Stimulated activated naive CD8-positive, alpha-beta T cell treated with anti-CD3 and anti-CD28 coated beads, Interleukin-15, amount 100 ng/mL, for 72 hours (primary cell): Measurements from ENCODE around the gene ZDHHC20.

Source experiments
- ATAC-seq: fragments of 150-1000 bp; cut with Tn5 transposase; 2 replicates; pipeline ENCODE4 v1.10.0; 2021; ENCODE audit warnings: mild to moderate bottlenecking, moderate library complexity
- DNase-seq, 2 donors: peaks; one replicate each; pipeline ENCODE4 v3.0.0; 2021 to 2022
- H3K27ac Mint-ChIP-seq, 2 donors: one replicate each; pipeline ENCODE4 v1.8.0; 2022; ENCODE audit warnings: mild to moderate bottlenecking in 2 of 2, mixed read lengths in 2 of 2, moderate library complexity in 2 of 2
- H3K27me3 Mint-ChIP-seq: one replicate; pipeline ENCODE4 v1.8.0; 2022; ENCODE audit warnings: mixed read lengths
- H3K4me1 Mint-ChIP-seq: one replicate; pipeline ENCODE4 v1.8.0; 2022; ENCODE audit warnings: mild to moderate bottlenecking, mixed read lengths
- H3K4me3 Mint-ChIP-seq, 2 donors: one replicate each; pipeline ENCODE4 v1.8.0; 2022; ENCODE audit warnings: mild to moderate bottlenecking in 2 of 2, mixed read lengths in 2 of 2, moderate library complexity in 1 of 2
- H3K9me3 Mint-ChIP-seq, 2 donors: one replicate each; pipeline ENCODE4 v1.8.0; 2022; ENCODE audit warnings: mixed read lengths in 2 of 2

The ZDHHC20 gene

DNA sequence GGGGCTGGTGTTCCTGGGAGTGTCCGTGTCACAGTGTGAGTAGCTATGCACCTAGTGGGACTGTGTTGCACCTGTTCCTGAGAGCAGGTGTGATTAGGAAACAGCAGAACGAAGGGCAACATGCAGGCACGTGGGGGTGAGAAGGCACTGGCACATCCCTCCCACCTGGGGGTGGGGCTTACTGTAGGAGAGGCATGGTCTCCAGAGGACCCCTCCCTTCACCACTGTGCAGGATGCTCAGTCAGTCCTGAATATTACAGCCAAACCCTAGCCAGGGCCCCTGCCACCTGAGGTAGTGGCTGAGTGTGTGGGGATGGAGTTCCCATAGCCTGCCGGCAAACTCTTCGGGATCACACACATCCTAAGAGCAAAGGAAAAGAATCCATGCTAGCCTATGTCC is 99.2 kb downstream of the ZDHHC20 start:
- no peak for DNase-seq
- peaks cover 9% of the 10 kb centered on the region for H3K4me1 Mint-ChIP-seq
- no peak overlapping the region for H3K4me3 Mint-ChIP-seq
- H3K9me3 Mint-ChIP-seq = peaks cover 0 to 6% of the 10 kb centered on the region in 2 donors
- no peak for ATAC-seq
- H3K27ac Mint-ChIP-seq = no peak overlapping the region
- no peaks in the 10 kb centered on the region for H3K27me3 Mint-ChIP-seq

DNA sequence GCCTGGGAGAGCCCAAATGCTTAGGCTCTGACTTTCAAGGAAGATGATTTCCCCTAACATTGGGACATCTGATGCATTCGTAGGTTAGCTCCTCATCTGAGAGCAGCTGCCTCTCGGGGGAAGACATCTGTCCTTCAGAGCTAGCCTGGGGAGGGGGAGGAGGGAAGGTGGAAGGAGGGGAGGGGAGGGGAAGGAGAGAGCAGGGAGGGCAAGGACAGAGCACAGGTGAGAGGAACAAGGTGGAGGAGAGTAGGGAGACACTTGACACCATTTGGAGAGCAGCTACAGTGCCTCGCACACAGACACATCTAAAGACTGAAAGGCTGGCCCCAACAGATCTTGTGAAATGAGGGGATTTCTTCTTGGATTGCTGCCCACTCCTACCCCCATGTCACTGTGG is 103.8 kb downstream of the ZDHHC20 start:
- no peak overlapping the region for H3K4me3 Mint-ChIP-seq
- DNase-seq = no peak
- peaks cover 0 to 6% of the 10 kb centered on the region in 2 donors for H3K9me3 Mint-ChIP-seq
- no peak overlapping the region for H3K27ac Mint-ChIP-seq
- ATAC-seq = no peak
- H3K4me1 Mint-ChIP-seq = no peaks in the 10 kb centered on the region
- no peaks in the 10 kb centered on the region for H3K27me3 Mint-ChIP-seq

- DNase-seq (no peak), ATAC-seq (no peak)
- Mint-ChIP-seq H3K27me3 (no peaks in the 10 kb centered on the region), H3K4me1 (no peaks in the 10 kb centered on the region), H3K4me3 (no peak overlapping the region), H3K9me3 (peaks cover 0 to 6% of the 10 kb centered on the region in 2 donors), H3K27ac (peak overlapping the region in 1 of 2 donors; percentile 52)
Observed at GRCh38 chr13:21354721-21355120, 104.4 kb downstream of the ZDHHC20 start.

- ATAC-seq (no peak), DNase-seq (no peak)
- Mint-ChIP-seq H3K9me3 (no peaks in the 10 kb centered on the region), H3K4me1 (peaks cover 20% of the 10 kb centered on the region), H3K27me3 (no peaks in the 10 kb centered on the region), H3K4me3 (no peak overlapping the region), H3K27ac (no peak overlapping the region)
Observed at GRCh38 chr13:21348488-21349120, 110.5 kb downstream of the ZDHHC20 start.

GRCh38 chr13:21347753-21348318 is 111.3 kb downstream of the ZDHHC20 start:
- no peaks in the 10 kb centered on the region for H3K27me3 Mint-ChIP-seq
- no peak for DNase-seq
- H3K4me1 Mint-ChIP-seq = peaks cover 25% of the 10 kb centered on the region
- H3K27ac Mint-ChIP-seq = no peak overlapping the region
- H3K9me3 Mint-ChIP-seq = no peaks in the 10 kb centered on the region
- no peak overlapping the region for H3K4me3 Mint-ChIP-seq
- no peak for ATAC-seq

DNA sequence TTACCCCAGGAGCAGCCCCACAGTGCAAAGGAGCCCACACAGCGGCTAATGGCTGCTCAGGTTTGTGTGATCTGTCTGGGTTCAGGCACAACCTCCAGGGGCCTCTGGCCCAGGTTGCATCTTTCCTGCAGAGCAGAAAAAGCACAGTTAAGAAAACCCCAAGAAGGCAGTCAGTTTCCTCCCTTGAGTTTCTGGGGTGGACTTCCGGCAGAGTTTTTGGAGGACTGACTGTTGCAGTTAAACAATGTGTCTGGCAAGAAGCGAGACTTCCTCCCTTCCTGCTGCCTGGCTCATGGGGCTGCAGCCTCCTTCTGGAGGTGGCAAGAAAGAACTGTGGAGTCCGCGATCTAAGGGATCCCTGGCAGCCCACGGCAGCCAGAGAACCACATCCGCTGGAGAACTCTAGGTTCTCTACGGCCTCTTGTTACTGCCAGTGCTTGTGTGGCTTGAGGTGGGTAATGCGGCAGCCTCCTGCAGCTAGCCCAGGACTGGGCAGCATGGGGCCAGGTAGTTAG is 114.4 kb downstream of the ZDHHC20 start:
- Mint-ChIP-seq H3K4me3 (peak overlapping the region; percentile 81 to 85), H3K27ac (peak overlapping the region; percentile 94 to 97), H3K4me1 (peaks cover 39% of the 10 kb centered on the region), H3K27me3 (no peaks in the 10 kb centered on the region), H3K9me3 (no peaks in the 10 kb centered on the region)
- ATAC-seq = peak; percentile 89
- peak; percentile 45 to 60 for DNase-seq

DNA sequence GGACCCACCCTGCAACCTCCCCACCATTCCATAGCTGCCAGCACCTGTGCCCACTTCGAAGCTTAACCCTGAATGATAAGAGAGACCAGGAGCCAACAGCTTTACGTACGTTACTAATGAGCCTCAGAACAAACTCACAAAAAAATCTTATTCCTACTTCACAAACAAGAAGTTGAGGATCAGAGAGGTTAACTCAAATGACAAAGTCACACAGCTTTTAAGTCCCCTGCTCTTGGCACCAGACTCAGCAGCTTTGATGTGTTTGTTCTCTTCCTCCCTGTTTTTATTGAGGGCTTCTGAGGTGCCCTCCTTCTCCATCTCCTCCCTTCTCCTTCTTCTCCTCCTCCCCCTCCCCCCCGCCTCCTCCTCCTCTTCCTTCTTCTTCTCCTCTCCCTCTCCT is 115.4 kb downstream of the ZDHHC20 start:
- no peak for DNase-seq
- Mint-ChIP-seq H3K9me3 (no peaks in the 10 kb centered on the region), H3K27ac (peak overlapping the region; percentile 94 to 97), H3K4me3 (peak overlapping the region; percentile 81 to 85), H3K4me1 (peaks cover 39% of the 10 kb centered on the region), H3K27me3 (no peaks in the 10 kb centered on the region)
- no peak for ATAC-seq

DNA sequence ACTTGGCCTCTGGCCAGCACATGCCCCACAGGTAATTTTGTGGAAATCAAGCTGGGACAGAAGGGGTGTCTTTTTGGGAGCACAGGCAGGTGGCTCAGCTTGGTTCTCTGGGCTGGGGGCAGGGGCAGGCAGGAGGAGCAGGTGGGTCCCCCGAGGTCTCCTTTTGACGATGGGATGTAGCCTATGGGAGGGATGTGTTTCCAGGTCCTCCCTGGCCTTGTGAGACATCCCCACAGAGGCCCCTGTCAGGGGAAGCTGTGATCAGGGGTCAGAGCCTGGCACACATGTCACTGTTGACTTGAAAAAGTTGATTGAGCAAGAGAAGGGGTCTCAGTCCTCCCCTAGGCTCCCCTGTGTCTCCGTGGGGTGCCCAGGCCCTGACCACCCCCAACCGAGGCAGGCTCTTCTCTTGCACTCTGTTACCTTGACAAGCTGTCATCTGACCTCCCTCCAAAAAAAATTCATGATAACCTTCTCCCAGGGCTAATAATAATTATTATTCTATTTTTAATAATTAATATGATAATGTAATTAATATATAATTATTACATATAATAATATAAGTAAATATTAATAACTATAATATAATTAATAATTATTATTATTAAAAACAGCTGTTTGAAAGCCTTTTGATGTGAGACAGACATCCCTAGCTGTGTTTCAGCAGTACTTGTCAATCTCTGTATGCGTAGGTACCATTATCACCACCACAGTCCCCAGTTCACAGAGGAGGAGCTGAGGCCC is 116.2 kb downstream of the ZDHHC20 start:
- no peaks in the 10 kb centered on the region for H3K9me3 Mint-ChIP-seq
- DNase-seq (no peak), ATAC-seq (no peak)
- H3K27me3 Mint-ChIP-seq = no peaks in the 10 kb centered on the region
- peaks cover 39% of the 10 kb centered on the region for H3K4me1 Mint-ChIP-seq
- H3K27ac Mint-ChIP-seq = peak overlapping the region in 1 of 2 donors; percentile 60
- H3K4me3 Mint-ChIP-seq = peak overlapping the region in 1 of 2 donors; percentile 81

- Mint-ChIP-seq H3K27me3 (no peaks in the 10 kb centered on the region), H3K4me1 (peaks cover 39% of the 10 kb centered on the region), H3K4me3 (no peak overlapping the region), H3K27ac (peak overlapping the region in 1 of 2 donors; percentile 53), H3K9me3 (no peaks in the 10 kb centered on the region)
- DNase-seq (no peak), ATAC-seq (no peak)
Observed at GRCh38 chr13:21341637-21342422, 117.3 kb downstream of the ZDHHC20 start.

GRCh38 chr13:21338639-21339278 is 120.3 kb downstream of the ZDHHC20 start:
- ATAC-seq (no peak), DNase-seq (no peak)
- no peaks in the 10 kb centered on the region for H3K9me3 Mint-ChIP-seq
- no peaks in the 10 kb centered on the region for H3K27me3 Mint-ChIP-seq
- peak overlapping the region in 1 of 2 donors; percentile 64 for H3K27ac Mint-ChIP-seq
- peaks cover 20% of the 10 kb centered on the region for H3K4me1 Mint-ChIP-seq
- H3K4me3 Mint-ChIP-seq = no peak overlapping the region

DNA sequence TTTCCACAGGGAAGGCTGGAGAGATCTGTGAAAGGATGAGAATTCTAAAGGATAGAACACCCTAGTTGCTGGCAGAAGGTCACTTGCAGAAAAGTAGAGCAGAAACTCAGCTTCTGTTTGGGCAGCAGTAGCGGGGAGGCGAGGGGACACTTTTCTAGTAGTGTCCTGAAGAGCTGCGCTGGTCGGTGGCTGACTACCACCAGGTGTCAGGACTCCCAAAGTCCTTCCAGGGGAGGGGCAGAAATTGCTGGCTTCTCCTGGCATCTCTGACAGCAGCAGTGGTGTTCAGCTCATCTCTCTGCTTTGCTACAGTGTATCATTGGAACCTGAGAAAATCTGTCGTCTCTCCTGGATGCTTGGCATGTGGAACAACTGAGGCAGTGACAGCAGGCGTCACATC is 120.9 kb downstream of the ZDHHC20 start:
- ATAC-seq (no peak), DNase-seq (no peak)
- H3K4me3 Mint-ChIP-seq = no peak overlapping the region
- H3K4me1 Mint-ChIP-seq = peaks cover 14% of the 10 kb centered on the region
- no peaks in the 10 kb centered on the region for H3K9me3 Mint-ChIP-seq
- H3K27me3 Mint-ChIP-seq = no peaks in the 10 kb centered on the region
- peak overlapping the region in 1 of 2 donors; percentile 12 for H3K27ac Mint-ChIP-seq

- H3K9me3 Mint-ChIP-seq = no peaks in the 10 kb centered on the region
- H3K27ac Mint-ChIP-seq = peak overlapping the region in 1 of 2 donors; percentile 45
- H3K4me1 Mint-ChIP-seq = peaks cover 3% of the 10 kb centered on the region
- no peaks in the 10 kb centered on the region for H3K27me3 Mint-ChIP-seq
- H3K4me3 Mint-ChIP-seq = no peak overlapping the region
- DNase-seq (no peak), ATAC-seq (no peak)
Observed at GRCh38 chr13:21336609-21337349, 122.3 kb downstream of the ZDHHC20 start.

DNA sequence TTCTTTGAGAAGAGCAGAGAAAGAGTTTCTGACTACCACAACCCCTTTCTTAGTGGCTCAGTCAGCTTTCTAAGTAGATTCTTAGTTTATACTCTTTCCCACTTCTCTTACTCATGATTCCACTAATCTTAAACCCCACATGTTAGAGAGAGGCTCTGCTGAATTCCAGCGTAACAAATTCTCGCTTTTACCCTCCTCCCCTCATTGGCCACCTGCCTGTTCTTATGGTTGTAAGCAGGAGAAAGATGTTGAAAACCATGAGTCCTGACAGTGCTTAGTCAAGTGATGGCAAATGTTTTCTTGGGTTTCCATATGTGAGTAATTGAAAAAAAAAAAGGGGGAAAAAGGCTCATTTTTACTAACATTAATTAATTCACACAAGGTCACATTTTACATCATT is 125.9 kb downstream of the ZDHHC20 start:
- ATAC-seq = no peak
- H3K4me3 Mint-ChIP-seq = no peak overlapping the region
- no peak overlapping the region for H3K27ac Mint-ChIP-seq
- peaks cover 14% of the 10 kb centered on the region for H3K4me1 Mint-ChIP-seq
- H3K9me3 Mint-ChIP-seq = no peaks in the 10 kb centered on the region
- no peak for DNase-seq
- H3K27me3 Mint-ChIP-seq = no peaks in the 10 kb centered on the region

GRCh38 chr13:21330126-21330861 is 128.8 kb downstream of the ZDHHC20 start:
- Mint-ChIP-seq H3K27me3 (no peaks in the 10 kb centered on the region), H3K27ac (no peak overlapping the region), H3K9me3 (no peaks in the 10 kb centered on the region), H3K4me3 (peak overlapping the region in 1 of 2 donors; percentile 7), H3K4me1 (peaks cover 14% of the 10 kb centered on the region)
- ATAC-seq (peak; percentile 41), DNase-seq (no peak)
